T-helper 2 cell treated with Interferon-gamma antibody and Interleukin-4, amounts not matched to agents 100 ng/mL and 5 ng/mL, for 36 hours (primary cell): ENCODE measurements around the gene STEAP4. TPM values are rescaled to one million over a fixed set of nuclear protein-coding genes. Genes with fewer than 3 reads are reported as not detected.

Experiments used
- intact Hi-C: fragments of 100-400 bp; cut with micrococcal nuclease; formaldehyde crosslinking; loops from one replicate; pipeline ENCODE4 v1.15.1; 2023
- total RNA-seq: library from RNA; stranded (reverse); gene quantifications from 2 replicates; pipeline ENCODE4 v1.2.3, GENCODE V29; 2022

The STEAP4 gene
- not detected in 2 replicates for total RNA-seq

DNA sequence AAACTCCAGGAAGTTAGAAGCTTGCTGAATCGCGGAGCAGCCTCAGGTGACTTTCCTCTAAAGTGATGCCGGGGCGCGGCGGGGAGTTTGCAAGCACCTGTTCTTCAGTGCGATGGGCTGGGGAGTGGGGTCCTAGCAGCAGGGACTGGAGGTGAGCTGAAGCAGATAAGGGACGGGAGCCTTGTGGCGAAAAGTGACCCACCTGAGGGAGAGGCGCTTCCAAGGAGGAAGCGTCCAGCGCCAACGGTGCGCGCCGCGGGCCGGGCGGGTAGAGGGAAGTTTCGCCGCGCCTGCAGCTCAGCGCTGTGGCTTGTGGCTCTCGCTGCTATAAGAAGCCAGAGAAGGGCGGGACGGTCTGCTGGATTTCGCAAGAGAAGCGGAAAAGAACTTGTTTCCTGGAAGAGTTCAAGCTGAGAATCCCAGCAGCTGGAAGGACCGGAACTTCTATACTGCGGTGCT is at the start of gene STEAP4:
Gene STEAP4, minus strand, starts transcription at position 305 of the 459 bp plus-strand sequence. CDS start 22,625 bp downstream, outside the sequence.
- intact Hi-C loops: no loop called here

GRCh38 chr7:88355011-88355410 is 48.3 kb upstream of the STEAP4 start:
- intact Hi-C loops: no loop called here

DNA sequence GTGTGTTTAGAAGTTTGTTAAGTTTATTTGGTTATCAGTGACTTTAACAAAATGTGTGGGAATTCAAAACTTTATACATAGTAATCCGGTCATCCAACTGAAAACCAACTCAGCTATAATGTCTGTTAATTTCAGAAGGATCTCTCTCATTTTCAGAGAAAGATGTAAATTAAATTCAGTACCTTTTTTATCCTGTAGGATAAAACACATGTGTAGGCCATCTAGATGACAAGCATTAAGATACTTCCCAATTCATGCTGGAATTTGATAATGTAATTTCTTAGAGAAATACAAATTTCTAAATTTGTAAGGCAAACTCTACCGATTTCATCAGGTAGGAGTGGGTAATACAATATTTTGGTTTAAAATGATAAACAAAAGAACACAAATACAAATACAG is 43.4 kb upstream of the STEAP4 start:
- intact Hi-C loops: no loop called here

- intact Hi-C loops: no loop called here
These were observed 40.8 kb upstream of the STEAP4 start for GRCh38 chr7:88347517-88347916.

GRCh38 chr7:88347090-88347489 is 40.4 kb upstream of the STEAP4 start:
- intact Hi-C loops: no loop called here

DNA sequence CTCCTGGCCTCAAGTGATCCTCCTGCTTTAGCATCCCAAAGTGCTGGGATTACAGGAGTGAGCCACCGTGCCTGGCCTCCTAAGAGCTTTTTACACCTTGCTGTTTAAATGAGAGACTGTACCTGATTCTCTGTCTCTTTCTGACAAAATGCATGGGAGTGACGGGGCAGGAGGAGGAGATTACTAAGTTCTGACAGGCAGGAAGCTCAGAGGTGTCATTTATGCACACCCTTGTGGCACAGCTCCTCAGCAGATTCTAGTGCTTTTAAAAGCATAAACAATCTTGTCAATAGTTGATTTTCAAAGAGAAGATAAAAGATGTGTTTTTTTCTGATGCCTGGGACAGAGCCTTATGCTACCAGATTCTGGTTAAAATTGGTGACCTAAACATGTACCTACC is 39.7 kb upstream of the STEAP4 start:
- intact Hi-C loops: no loop called here

DNA sequence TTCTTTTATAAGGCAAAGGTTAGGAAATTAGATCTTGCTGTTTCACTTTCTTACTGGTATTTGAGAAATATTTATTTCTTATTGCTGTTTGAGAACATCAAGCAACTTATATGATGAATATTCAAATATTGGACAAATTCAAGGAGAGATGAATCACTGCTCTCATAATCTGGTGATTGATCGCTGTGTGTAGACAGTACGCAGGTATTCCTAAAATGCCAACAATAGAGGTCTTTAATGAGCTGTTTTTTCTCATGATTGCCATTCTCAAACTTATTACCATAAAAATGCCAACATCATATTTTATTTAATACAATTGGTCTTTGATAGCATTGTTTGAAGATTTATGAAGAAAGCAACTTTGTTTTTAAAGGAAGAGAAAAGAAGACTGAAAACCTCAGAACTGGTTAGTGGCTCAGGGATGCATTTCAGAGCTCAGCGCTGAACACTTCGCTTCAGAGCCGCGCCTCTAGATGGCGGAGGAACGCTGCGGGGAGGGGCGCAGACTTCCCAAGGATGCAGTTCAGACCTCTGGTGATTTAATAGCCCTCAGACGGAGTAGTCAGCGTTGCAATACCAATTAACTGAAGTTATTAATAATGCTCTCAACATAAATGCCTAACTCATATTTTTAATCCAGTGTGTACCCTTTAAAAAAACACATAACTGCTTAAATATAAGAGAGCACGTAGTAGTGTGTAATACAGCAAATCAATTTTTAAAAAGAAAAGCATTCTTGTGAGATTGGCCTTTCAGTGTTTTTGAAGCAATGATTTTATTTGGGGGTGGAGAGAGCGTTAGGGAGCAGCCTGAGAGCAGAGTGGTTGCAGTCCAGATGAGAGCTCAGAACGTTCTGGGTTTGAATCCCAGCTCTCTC is 38.5 kb upstream of the STEAP4 start:
- intact Hi-C loops: loop anchor here (1.0 kb wide), 1 partner anchor 490 kb away; no protein-coding TSS in a partner anchor

DNA sequence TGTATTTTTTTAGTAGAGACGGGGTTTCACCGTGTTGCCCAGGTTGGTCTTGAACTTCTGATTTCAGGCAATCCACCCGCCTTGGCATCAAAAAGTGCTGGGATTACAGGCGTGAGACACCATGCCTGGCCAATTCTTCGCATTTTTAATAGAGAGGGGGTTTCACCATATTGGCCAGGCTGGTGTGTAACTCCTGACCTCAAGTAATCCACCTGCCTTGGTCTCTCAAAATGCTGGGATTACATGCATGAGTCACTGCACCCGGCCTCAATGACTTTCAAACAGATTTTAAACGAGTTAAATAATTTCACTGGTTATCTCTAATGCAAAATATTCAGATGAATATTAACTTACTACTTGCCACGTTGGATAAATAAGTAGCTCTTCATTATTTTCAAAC is 37.6 kb upstream of the STEAP4 start:
- intact Hi-C loops: no loop called here

DNA sequence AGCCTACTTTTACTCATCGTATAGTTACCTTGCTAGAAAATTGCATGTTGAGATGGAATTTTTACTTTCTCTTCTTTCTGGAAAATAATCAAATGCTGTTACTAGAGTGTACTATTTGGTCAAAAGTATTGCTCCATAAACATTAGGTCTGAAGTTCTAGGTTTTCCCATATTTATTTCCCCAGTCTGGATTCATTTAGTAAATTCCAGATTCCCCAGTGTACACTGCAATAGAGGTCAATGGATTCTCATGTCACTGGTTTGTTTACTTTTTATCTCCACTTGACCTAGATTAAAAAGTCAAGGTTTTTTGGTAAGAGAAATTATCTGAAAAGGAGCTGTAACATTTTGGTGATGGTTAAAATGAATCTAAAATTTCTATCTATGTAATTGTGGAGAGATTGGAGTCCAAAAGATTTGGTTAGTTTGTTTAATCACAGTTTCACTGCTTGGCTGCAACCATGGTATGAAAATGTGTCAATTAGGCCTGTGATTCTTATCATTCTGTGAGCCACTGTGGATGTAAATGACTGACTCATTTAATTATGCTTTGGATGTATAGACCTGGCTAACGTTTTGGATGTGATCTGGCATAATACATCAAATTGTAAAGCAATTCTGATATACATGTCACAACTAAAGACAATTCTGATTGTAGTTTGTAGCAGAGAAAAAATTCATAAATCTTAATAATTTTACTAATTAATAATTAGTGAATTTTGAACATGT is 32.7 kb upstream of the STEAP4 start:
- intact Hi-C loops: no loop called here

- intact Hi-C loops: no loop called here
These were observed 31.8 kb upstream of the STEAP4 start for GRCh38 chr7:88338503-88338902.

GRCh38 chr7:88337572-88337971 is 30.9 kb upstream of the STEAP4 start:
- intact Hi-C loops: no loop called here

GRCh38 chr7:88331322-88331721 is 24.6 kb upstream of the STEAP4 start:
- intact Hi-C loops: no loop called here

- intact Hi-C loops: no loop called here
These were observed 23.1 kb upstream of the STEAP4 start for GRCh38 chr7:88329532-88330463.

DNA sequence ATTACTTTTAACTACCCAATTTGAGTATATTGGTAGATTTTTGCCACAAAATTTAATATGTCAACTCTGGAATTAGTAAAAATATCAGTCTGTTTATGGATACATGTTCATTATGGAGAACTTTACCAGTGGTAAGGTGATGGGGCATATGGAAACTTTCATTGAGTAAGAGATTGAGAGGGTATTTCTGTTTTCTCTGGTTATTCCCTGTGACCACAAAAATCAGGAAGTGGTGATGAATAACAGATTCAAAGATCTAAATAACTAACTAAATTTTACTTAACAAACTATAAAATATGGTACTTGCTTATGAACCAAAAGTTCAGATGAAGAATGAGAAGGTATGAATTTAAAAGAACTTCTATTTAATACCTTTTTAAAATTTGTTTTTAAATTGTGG is 22.1 kb upstream of the STEAP4 start:
- intact Hi-C loops: no loop called here

- intact Hi-C loops: no loop called here
These were observed 18.0 kb upstream of the STEAP4 start for GRCh38 chr7:88324699-88325098.

DNA sequence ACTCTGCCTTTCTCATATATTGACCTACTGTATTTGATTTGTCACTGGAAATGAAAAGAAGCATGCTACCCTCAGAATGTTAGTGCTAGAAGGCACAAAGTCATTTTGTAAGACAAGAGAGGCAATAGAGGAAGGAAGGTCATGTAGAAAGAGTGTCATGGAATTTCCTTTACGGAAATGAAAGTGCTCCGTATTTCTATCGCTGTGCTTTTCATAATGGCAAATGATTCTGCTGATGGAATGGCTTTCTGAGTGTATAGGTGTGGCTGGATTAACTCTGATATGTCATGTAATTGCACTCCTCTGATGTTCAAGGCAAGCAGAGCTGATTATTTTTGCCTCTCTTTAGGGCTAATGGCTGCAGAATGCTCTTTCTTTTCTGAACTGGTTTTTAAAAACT is 15.5 kb upstream of the STEAP4 start:
- intact Hi-C loops: no loop called here

- intact Hi-C loops: no loop called here
These were observed 15.0 kb upstream of the STEAP4 start for GRCh38 chr7:88321694-88322093.

GRCh38 chr7:88318196-88318595 is 11.5 kb upstream of the STEAP4 start:
- intact Hi-C loops: no loop called here

GRCh38 chr7:88317422-88317821 is 10.7 kb upstream of the STEAP4 start:
- intact Hi-C loops: no loop called here

DNA sequence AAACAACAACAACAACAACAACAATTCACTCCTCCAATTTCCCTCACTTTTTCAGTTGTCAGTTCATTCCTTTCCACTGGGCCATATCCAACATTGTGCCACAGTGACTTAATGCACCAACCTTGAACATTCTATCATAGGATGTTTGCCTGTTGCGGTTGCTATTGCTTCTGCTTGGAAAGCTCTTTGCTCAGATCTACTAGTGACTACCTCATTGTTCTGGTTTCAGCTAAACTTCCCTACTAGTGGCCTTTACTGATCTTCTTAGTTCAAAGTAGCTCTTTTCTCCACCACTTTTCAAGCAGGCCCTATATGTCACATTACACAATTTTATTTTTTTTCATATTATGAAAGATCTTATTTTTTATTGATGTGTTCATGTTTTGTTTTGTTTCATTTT is 9.8 kb upstream of the STEAP4 start:
- intact Hi-C loops: no loop called here

DNA sequence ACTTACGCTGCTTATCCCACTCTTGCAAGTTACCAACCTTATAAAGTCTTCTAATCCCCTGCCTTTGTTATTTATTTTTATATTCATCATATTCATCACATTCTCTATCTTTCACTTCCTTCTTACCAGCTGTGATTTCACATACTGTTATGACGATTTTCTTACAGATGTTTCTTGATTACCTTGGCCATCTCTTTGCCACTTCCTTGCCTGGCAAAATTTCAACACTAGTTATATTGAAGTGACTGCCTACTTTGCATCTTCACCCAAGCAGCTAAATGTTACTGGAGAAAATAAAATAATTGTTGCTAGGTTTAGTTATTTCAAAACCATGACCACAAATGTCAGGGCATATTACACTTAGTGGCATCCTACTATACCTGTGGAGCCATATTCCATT is 8.8 kb upstream of the STEAP4 start:
- intact Hi-C loops: no loop called here
